Motor neuron (in vitro differentiated cells): ENCODE data around the gene KBTBD8. TPM values are rescaled to one million over a fixed set of nuclear protein-coding genes. Genes with fewer than 3 reads are reported as not detected.
A peak's percentile ranks its signal among the peaks of the same experiment; 100 is the strongest.

Experiments used
- ATAC-seq, 8 experiments: fragments of 200-7000 bp; cut with Tn5 transposase; replicated peaks in 6 of 8; 2 replicates each; pipeline ENCODE4 v1.8.0; 2021; ENCODE audit warnings: mild to moderate bottlenecking in 8 of 8, moderate library complexity in 8 of 8
- H3K27ac ChIP-seq, 2 donors: fragments of 250-450 bp; sonication (Bioruptor Pico); 2 replicates each; pipeline ENCODE4 v1.9.0; 2021; ENCODE audit warnings: antibody characterized with exemption in 2 of 2, mild to moderate bottlenecking in 2 of 2, moderate library complexity in 1 of 2
- H3K4me1 ChIP-seq, 2 donors: fragments of 250-450 bp; sonication (Bioruptor Pico); replicated peaks in 1 of 2; 2 replicates each; pipeline ENCODE4 v1.6.1; 2021; ENCODE audit warnings: antibody characterized with exemption in 2 of 2, mild to moderate bottlenecking in 2 of 2, moderate library complexity in 1 of 2
- H3K4me3 ChIP-seq, 5 donors: fragments of 250-450 bp; sonication (Bioruptor Pico); 2 replicates each; pipeline ENCODE4 v1.9.0; 2021; ENCODE audit warnings: antibody characterized with exemption in 5 of 5, mild to moderate bottlenecking in 5 of 5, moderate library complexity in 4 of 5
- WGBS, 10 experiments: fragments of 450-650 bp; shearing (Covaris generic); methylation state at CpG; one replicate each; pipeline ENCODE4 v1.0.0; 2022; 5-methylcytosine and 5-hydroxymethylcytosine counted together
- in situ Hi-C, 9 experiments: fragments of 400-800 bp; cut with MboI; loops; one replicate each; pipeline ENCODE4 v1.15.0; 2021; ENCODE audit warnings: low sequenced_read_pairs in 9 of 9, low pct_unique_long_range_greater_than_20kb in 2 of 9; ENCODE audit not compliant: unreplicated experiment in 9 of 9
- total RNA-seq, 8 experiments: library from RNA; unstranded; fragments of 300-600 nt; gene quantifications; 2 replicates each; pipeline versions ENCODE4 v1.2.3 to v1.2.4, GENCODE V29; 2022

KBTBD8 gene
- total RNA-seq, 8 experiments from 2014 or later: 5.0 to 32.8 (median 8.2) TPM

DNA sequence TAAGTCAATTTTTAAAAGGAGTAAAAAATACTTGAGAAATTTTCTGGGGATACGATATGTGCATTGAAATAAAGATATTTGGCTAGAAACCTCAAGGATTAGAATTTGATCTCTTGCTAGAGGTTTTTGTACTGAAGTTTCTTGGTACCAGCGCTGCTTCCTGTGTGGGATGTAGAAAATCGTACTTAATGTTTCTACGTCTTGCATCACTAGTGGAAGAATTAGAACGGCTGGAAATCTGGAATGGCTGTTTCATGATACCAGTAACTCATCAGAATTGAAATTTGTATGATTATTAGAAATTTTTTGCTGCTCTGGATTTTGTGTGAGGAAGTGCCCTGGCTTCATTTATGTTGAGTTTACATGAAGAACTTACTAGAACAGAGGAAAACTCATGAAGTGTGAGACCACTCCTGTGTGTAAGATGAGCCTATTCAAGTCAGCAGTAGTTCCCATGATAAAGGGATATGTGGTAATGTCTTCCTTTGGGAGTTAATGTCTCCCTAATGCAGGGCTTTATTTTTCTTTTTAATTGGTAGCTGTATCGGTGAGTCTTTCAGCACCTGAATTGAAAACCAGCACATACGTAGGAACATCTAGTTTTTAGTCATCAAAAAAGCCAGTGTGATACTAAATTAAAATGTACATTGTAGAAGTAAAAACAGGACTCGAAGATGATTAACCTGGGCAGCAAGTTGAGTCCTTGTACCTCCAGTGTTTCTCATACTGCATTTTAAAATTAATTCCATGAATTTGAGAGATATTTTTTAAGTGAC lies 3.2 kb downstream of the KBTBD8 start:
- 55 to 92% (median 90%) methylated on average over 2 to 8 of the region's 8 CpGs for WGBS, 10 experiments

DNA sequence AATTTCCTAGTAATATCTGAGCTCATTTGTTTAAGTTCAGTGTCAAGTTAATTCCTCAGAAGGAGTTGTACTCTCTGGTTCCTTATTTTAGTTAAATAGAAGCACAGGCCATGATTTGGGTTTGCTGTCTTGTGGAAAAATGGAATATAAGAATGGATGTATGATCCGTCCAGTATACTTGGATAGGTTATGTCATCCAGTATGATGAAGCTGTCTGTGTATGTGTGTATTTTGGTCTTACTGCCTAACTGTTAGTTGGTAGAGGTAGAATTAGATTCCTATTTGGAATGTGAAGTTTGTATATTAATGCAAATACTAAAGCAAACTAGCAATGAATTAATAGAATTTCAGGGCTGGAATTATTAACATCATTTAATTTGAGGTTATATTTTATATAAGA lies 7.9 kb downstream of the KBTBD8 start:
- ATAC-seq: no peak
- Histone ChIP-seq H3K4me3 (no peak overlapping the region), H3K27ac (no peak overlapping the region), H3K4me1 (peaks cover 11 to 15% of the 10 kb centered on the region in 2 donors)
- WGBS, 10 experiments: 86 to 100% (median 95%) methylated on average over 1 of the region's 1 CpG; no CpG with 5 or more reads in 4 of the 10 experiments
- in situ Hi-C loops: no loop called here

More for the DNA sequence above, 3.2 kb downstream of the KBTBD8 start:
- no peak overlapping the region for H3K4me3 ChIP-seq
- no peak for ATAC-seq
- no peak overlapping the region for H3K27ac ChIP-seq
- H3K4me1 ChIP-seq: peaks cover 11 to 19% of the 10 kb centered on the region in 2 donors
- in situ Hi-C loops: no loop called here

DNA sequence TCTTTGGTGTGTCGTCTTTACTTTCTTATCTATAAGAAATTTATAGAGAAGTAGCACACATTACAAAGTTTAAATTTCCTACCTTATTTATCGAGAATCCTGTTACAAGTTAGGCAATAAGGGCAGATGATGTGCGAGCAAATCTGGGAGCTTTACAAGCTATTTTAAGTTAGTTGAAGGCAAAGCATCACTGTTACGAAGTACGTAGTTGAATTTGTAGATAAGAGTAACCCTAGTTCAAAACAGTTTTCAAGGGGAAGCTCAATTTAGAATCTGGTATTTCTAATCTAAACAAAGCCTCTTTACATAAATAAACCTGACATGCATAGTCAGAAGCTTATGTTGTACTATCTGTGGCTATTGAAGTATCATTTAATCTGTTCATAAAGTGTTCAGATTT lies 8.4 kb downstream of the KBTBD8 start:
- ATAC-seq: no peak
- Histone ChIP-seq H3K4me1 (peaks cover 7 to 15% of the 10 kb centered on the region in 2 donors), H3K27ac (no peak overlapping the region), H3K4me3 (no peak overlapping the region)
- in situ Hi-C loops: no loop called here
- WGBS, 10 experiments: 70 to 100% (median 93%) methylated on average over 1 to 5 of the region's 5 CpGs

DNA sequence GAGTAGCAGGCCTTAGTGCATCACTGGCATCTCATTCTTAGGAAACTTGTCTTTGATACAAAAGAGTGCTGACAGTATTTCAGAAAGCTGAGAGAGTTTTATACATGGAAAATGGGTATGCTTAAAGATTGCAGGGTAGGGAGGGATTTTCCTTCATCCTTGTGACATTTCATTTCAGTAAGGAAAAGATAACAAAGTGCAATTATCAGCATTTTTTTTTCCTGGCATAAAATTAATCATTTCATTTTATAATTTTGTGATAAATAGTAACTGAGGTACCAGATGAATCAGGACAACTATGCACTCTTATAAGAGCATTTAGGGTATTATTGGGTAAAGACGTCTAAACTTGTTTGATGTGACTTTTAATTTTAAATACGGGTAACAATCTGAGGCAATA lies 10.3 kb downstream of the KBTBD8 start:
- no peak for ATAC-seq
- peaks cover 6 to 15% of the 10 kb centered on the region in 2 donors for H3K4me1 ChIP-seq
- H3K4me3 ChIP-seq: no peak overlapping the region
- H3K27ac ChIP-seq: no peak overlapping the region
- in situ Hi-C loops: no loop called here
- WGBS, 10 experiments: 79 to 100% (median 93%) methylated on average over 1 to 2 of the region's 2 CpGs; no CpG with 5 or more reads in 2 of the 10 experiments

- 0 to 95% (median 57%) methylated on average over 1 to 3 of the region's 3 CpGs; no CpG with 5 or more reads in 3 of the 10 experiments for WGBS, 10 experiments
- Histone ChIP-seq H3K4me1 (peaks cover 6 to 12% of the 10 kb centered on the region in 2 donors), H3K27ac (no peak overlapping the region), H3K4me3 (no peak overlapping the region)
- in situ Hi-C loops: no loop called here
- ATAC-seq: no peak
Measured at GRCh38 chr3:67009716-67010115, 11.6 kb downstream of the KBTBD8 start.

DNA sequence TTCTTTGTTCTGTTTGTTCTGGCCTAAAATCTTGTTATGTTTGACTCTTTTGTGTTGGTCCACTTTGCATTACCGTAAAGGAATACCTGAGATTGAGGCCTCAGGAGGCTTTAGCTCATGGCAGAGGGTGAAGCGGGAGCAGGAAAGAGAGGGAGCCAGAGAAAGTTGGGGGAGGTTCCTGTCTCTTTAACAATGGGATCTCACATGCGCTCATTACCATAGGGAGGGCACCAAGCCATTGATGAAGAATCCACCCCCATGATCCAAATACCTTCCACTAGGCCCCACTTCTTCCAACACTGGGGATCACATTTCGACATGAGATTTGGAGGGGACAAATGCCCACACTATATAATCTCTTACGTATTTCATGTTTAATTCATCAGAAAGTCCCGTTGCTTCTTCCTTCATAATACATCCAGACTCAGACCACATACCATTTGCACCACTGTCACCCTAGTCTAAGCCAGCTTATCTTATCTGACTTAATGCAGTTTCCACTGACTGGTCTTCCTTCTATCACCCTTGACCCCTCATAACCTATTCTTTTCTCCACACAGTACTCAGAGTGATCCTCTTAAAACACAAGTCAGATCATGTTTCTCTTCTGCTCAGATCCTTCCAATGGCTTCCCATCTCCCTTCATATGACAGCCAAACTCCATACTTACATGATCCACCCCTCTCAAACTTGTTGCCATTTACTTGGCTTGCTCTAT lies 13.5 kb downstream of the KBTBD8 start:
- H3K4me1 ChIP-seq: no peaks in the 10 kb centered on the region

DNA sequence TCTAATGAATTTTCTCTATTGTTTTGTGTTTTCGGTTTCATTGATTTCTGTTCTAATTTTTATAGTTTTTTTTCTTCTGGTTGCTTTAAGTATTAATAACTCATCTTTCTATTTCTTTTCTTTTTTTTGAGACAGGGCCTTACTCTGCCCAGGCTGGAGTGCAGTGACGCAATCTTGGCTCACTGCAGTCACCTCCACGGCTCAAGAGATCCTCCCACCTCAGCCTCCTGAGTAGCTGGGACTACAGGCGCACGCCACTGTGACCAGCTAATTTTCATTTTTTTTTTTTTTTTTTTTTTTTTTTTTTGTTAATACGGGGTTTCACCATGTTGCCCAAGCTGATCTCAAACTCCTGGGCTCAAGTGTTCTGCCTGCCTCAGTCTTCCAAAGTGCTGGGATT lies 14.5 kb downstream of the KBTBD8 start:
- Histone ChIP-seq H3K4me1 (no peaks in the 10 kb centered on the region), H3K4me3 (no peak overlapping the region), H3K27ac (no peak overlapping the region)
- ATAC-seq: no peak
- 79 to 100% (median 97%) methylated on average over 2 to 6 of the region's 6 CpGs for WGBS, 10 experiments
- in situ Hi-C loops: no loop called here

More for the DNA sequence above, 13.5 kb downstream of the KBTBD8 start:
- ATAC-seq: no peak
- no peak overlapping the region for H3K4me3 ChIP-seq
- in situ Hi-C loops: no loop called here
- WGBS, 10 experiments: 89 to 100% (median 98%) methylated on average over 1 to 5 of the region's 6 CpGs
- H3K27ac ChIP-seq: no peak overlapping the region

GRCh38 chr3:67015702-67016484 lies 17.8 kb downstream of the KBTBD8 start:
- 81 to 96% (median 91%) methylated on average over 3 to 8 of the region's 8 CpGs; no CpG with 5 or more reads in 2 of the 10 experiments for WGBS, 10 experiments
- in situ Hi-C loops: no loop called here
- ATAC-seq: no peak
- Histone ChIP-seq H3K4me1 (no peaks in the 10 kb centered on the region), H3K27ac (no peak overlapping the region), H3K4me3 (no peak overlapping the region)

- 65 to 100% (median 93%) methylated on average over 1 to 3 of the region's 3 CpGs for WGBS, 10 experiments
- in situ Hi-C loops: no loop called here
- no peak for ATAC-seq
Measured at GRCh38 chr3:67016522-67017080, 18.5 kb downstream of the KBTBD8 start.

DNA sequence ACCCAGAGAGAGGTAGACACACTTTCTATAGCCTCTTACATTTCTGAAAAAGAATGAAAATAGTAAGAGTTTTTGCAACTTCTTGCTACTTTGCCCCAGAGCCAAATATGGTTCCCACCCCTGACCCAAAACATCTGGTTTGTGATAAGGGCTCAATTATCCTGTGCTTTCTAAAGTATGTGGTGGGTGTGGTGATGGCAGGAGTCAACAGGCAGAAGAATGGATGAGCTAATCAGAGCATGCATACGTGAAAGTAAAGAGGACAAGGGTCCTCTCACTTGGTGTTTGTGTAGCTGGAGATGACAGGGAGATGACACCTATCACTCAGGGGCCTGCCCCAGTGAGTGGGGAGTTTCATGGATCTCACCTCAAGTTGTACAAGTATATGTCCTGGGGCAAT lies 19.1 kb downstream of the KBTBD8 start:
- 0 to 38% (median 21%) methylated on average over 1 of the region's 1 CpG; no CpG with 5 or more reads in 6 of the 10 experiments for WGBS, 10 experiments
- in situ Hi-C loops: no loop called here
- Histone ChIP-seq H3K4me3 (no peak overlapping the region), H3K4me1 (no peaks in the 10 kb centered on the region), H3K27ac (no peak overlapping the region)
- peak in 3 of 8 experiments; percentile 44 to 69 (median 54) for ATAC-seq

More at GRCh38 chr3:67016522-67017080, 18.5 kb downstream of the KBTBD8 start:
- Histone ChIP-seq H3K4me3 (no peak overlapping the region), H3K27ac (no peak overlapping the region), H3K4me1 (no peaks in the 10 kb centered on the region)

GRCh38 chr3:67018105-67018788 lies 20.1 kb downstream of the KBTBD8 start:
- in situ Hi-C loops: no loop called here
- WGBS, 10 experiments: 8 to 90% (median 61%) methylated on average over 1 to 9 of the region's 12 CpGs; no CpG with 5 or more reads in 1 of the 10 experiments
- peak in 3 of 8 experiments; percentile 29 to 77 (median 56) for ATAC-seq
- no peaks in the 10 kb centered on the region for H3K4me1 ChIP-seq
- H3K27ac ChIP-seq: no peak overlapping the region
- H3K4me3 ChIP-seq: no peak overlapping the region

DNA sequence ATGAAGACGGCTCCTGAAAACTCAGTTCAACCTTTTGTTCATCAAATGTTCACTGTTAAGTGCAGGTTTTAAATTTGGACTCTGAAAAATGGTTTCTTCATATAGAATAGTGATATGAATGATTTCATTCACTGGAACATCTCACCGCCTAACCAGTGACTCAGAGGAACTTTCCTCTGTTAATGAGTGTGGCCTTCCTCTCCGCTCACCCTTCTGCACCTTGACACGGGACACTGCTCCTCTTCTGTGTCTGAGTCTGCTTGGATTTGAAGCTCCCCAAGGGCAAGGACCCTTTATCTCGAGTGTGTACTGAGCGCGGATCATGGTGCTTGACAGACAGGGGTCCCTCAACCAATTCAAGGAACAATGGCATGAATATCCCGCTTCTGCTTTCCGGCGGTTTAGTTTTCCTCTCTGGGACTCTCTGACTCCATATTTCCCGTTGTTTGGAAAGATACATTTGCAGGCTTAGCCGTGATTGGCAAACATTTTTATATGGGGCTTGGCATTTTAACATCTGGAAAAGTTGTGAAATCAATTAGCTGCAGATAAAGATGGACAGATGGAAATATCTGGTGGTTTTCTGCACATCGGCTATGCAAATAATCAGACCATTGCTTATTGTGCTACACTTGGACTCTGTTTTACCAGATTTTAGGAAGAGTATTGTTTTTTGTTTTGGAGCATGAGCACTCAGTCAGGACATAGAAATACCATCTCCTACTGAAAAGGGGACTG lies 20.9 kb downstream of the KBTBD8 start:
- no peak overlapping the region for H3K4me3 ChIP-seq
- H3K4me1 ChIP-seq: no peaks in the 10 kb centered on the region
- WGBS, 10 experiments: 25 to 100% (median 83%) methylated on average over 1 to 12 of the region's 13 CpGs; no CpG with 5 or more reads in 1 of the 10 experiments
- ATAC-seq: peak in 2 of 8 experiments; percentile 7 to 14
- in situ Hi-C loops: no loop called here
- H3K27ac ChIP-seq: no peak overlapping the region
